ENCODE data around the gene RITA1.

GRCh38 chr12:113146999-113147398 is 38.5 kb upstream of the RITA1 start:
- TF ChIP-seq POLR2A (IDR thresholded peaks at IDR 0.05; ENCODE audit: extremely low read depth, insufficient read length) (no peak), CTCF (IDR thresholded peaks at IDR 0.05; ENCODE audit: low read depth, low read length) (no peak), MYC (IDR thresholded peaks at IDR 0.05; ENCODE audit: low read depth, low read length) (no peak)

Data from NB4 (cell line).